ENCODE results near the gene PCF11. TPM values are rescaled to one million over a fixed set of nuclear protein-coding genes. Genes with fewer than 3 reads are reported as not detected.
"Not testable (repeated sequence)": the region's sequence is repeated elsewhere in the genome, so short reads cannot be mapped to it uniquely, and the experiment has no call there.

PCF11 gene
- 101 TPM for polyA plus RNA-seq (ENCODE audit: insufficient read length)
- long read RNA-seq, donor 1, transcript PCF11-207 (1 exons, 1,720 nt): major isoform, 17 of 31 reads
- long read RNA-seq, donor 1, partial matches to known transcripts: 13 of 31 reads
- long read RNA-seq, donor 1, other reads (novel, unspliced or antisense): 0 of 31 reads
- long read RNA-seq, donor 2, full-length matches to known transcripts: 16 of 33 reads
- long read RNA-seq, donor 2, partial matches to known transcripts: 17 of 33 reads
- long read RNA-seq, donor 2, other reads (novel, unspliced or antisense): 0 of 33 reads
- long read RNA-seq, donor 3, transcript PCF11-207 (1 exons, 1,720 nt): major isoform, 16 of 32 reads
- long read RNA-seq, donor 3, partial matches to known transcripts: 15 of 32 reads
- long read RNA-seq, donor 3, other reads (novel, unspliced or antisense): 0 of 32 reads
- long read RNA-seq, donor 4, partial matches to known transcripts: 0 of 2 reads
- long read RNA-seq, donor 4, other reads (novel, unspliced or antisense): 0 of 2 reads
- long read RNA-seq, donor 5, full-length matches to known transcripts: 23 of 30 reads
- long read RNA-seq, donor 5, partial matches to known transcripts: 7 of 30 reads
- long read RNA-seq, donor 5, other reads (novel, unspliced or antisense): 0 of 30 reads
- long read RNA-seq, donor 6, transcript PCF11-207 (1 exons, 1,720 nt): major isoform, 12 of 12 reads
- long read RNA-seq, donor 6, partial matches to known transcripts: 0 of 12 reads
- long read RNA-seq, donor 6, other reads (novel, unspliced or antisense): 0 of 12 reads
- long read RNA-seq, donor 7, transcript PCF11-207 (1 exons, 1,720 nt): major isoform, 25 of 25 reads
- long read RNA-seq, donor 7, partial matches to known transcripts: 0 of 25 reads
- long read RNA-seq, donor 7, other reads (novel, unspliced or antisense): 0 of 25 reads
- long read RNA-seq, donor 8, full-length matches to known transcripts: 6 of 14 reads
- long read RNA-seq, donor 8, partial matches to known transcripts: 8 of 14 reads
- long read RNA-seq, donor 8, other reads (novel, unspliced or antisense): 0 of 14 reads

- no peak for DNase-seq
These were observed at the start of gene PCF11 for GRCh38 chr11:83156996-83157593. TSS of gene PCF11 (plus strand) at chr11:83157131. CDS start at chr11:83157440, 309 bp downstream.

GRCh38 chr11:83112886-83113285, 44.0 kb upstream of the PCF11 start:
- DNase-seq: no peak

GRCh38 chr11:83115026-83115425, 41.9 kb upstream of the PCF11 start:
- no peak for DNase-seq

- DNase-seq: no peak
These were observed 41.4 kb upstream of the PCF11 start for GRCh38 chr11:83115551-83115950.

GRCh38 chr11:83116015-83116641, 40.8 kb upstream of the PCF11 start:
- no peak for DNase-seq

GRCh38 chr11:83118814-83119213, 38.1 kb upstream of the PCF11 start:
- no peak for DNase-seq

GRCh38 chr11:83119216-83119615, 37.7 kb upstream of the PCF11 start:
- DNase-seq: no peak

- no peak for DNase-seq
These were observed 36.6 kb upstream of the PCF11 start for GRCh38 chr11:83120327-83120726.

GRCh38 chr11:83122050-83122449, 34.9 kb upstream of the PCF11 start:
- DNase-seq: no peak

- DNase-seq: no peak
These were observed 34.2 kb upstream of the PCF11 start for GRCh38 chr11:83122766-83123165.

GRCh38 chr11:83124636-83125424, 32.1 kb upstream of the PCF11 start:
- DNase-seq: no peak

- DNase-seq: no peak
These were observed 31.4 kb upstream of the PCF11 start for GRCh38 chr11:83125577-83125976.

- DNase-seq: no peak
These were observed 29.7 kb upstream of the PCF11 start for GRCh38 chr11:83127310-83127637.

GRCh38 chr11:83132191-83132590, 24.7 kb upstream of the PCF11 start:
- no peak for DNase-seq

- not testable (repeated sequence) for DNase-seq
These were observed 23.7 kb upstream of the PCF11 start for GRCh38 chr11:83133266-83133665.

- no peak for DNase-seq
These were observed 17.6 kb upstream of the PCF11 start for GRCh38 chr11:83139310-83139709.

GRCh38 chr11:83140691-83141455, 16.1 kb upstream of the PCF11 start:
- no peak for DNase-seq

GRCh38 chr11:83147895-83148294, 9.0 kb upstream of the PCF11 start:
- DNase-seq: no peak

GRCh38 chr11:83150450-83150849, 6.5 kb upstream of the PCF11 start:
- DNase-seq: no peak

- no peak for DNase-seq
These were observed 5.5 kb upstream of the PCF11 start for GRCh38 chr11:83151274-83151977.

Data from left kidney (tissue), 8 donors.